ENCODE data around the gene TRIM63.

TRIM63 gene

GRCh38 chr1:26084844-26085243 is 17.4 kb upstream of the TRIM63 start:
- no peak for DNase-seq

- no peak for DNase-seq
These were observed 16.7 kb upstream of the TRIM63 start for GRCh38 chr1:26084091-26084561.

- DNase-seq = peak in 1 of 2 donors; percentile 20
These were observed 15.8 kb upstream of the TRIM63 start for GRCh38 chr1:26083208-26083607.

DNA sequence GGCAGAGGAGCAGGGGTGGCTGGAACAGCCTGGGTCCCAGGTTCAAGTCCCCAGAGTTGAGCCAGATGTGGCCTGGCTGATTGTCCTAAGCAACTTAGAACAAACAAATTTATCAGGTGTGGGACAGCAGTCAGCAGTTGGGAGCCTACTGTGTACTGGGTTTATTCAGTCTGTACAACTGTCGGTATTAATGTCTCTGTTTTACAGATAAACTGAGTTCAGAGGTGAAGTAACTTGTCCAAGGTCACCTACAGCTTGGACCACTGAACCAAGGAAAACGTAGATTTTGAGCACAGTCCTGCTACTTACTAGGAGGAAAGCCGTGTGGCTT is 14.6 kb upstream of the TRIM63 start:
- DNase-seq = no peak

GRCh38 chr1:26081267-26082019 is 14.0 kb upstream of the TRIM63 start:
- no peak for DNase-seq

DNA sequence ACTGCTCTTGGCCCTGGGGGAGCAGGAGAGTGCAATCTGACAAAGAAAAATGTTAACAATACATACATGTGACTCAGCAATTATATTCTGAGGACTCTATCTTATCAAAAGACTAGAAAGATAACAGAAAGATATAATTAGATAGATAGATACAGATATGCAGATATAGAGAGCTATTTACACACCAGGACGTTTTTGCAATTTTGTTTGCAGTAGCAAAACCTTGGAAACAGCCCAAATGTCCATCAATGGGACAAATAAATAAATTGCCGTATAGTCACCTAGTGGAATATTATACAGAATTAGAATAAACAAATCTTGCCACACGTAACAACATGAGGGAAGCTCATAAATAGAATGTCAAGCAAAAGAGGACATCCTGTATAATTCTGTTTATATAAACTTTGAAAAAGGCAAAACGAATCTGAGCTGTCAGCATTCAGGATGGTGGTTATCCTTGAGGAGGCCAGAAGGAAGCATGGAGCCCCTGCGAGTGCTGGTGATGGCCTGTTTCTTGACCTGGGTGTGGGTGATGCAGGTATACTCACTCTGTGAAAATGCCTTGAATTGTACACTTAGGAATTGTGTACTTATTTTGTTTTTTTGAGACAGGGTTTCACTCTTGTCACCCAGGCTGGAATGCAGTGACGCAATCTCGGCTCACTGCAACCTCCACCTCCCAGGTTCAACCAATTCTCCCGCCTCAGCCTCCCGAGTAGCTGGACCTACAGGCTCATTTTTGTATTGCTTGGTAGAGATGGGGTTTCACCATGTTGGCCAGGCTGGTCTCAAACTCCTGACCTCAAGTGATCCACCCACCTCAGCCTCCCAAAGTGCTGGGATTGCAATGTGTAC is 12.8 kb upstream of the TRIM63 start:
- DNase-seq = no peak

DNA sequence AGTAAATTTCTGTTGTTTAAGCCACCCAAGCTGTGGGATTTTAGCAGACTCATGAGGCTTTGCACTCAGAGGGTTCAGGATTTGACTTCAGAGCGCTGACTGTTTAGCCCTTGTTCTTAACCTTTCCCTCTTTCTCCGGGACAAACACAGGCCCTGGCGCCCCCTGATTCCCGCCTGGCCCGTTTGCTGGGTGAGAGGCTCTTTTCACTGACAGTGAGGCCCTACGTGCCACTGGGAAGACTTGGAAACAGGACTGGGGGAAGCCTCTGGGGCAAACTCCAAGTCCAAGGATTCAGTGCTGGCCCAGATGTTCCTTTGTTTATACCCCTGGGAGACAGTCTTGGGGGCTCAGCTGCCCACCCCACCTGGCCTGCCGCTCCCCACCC is 11.7 kb upstream of the TRIM63 start:
- no peak for DNase-seq

DNA sequence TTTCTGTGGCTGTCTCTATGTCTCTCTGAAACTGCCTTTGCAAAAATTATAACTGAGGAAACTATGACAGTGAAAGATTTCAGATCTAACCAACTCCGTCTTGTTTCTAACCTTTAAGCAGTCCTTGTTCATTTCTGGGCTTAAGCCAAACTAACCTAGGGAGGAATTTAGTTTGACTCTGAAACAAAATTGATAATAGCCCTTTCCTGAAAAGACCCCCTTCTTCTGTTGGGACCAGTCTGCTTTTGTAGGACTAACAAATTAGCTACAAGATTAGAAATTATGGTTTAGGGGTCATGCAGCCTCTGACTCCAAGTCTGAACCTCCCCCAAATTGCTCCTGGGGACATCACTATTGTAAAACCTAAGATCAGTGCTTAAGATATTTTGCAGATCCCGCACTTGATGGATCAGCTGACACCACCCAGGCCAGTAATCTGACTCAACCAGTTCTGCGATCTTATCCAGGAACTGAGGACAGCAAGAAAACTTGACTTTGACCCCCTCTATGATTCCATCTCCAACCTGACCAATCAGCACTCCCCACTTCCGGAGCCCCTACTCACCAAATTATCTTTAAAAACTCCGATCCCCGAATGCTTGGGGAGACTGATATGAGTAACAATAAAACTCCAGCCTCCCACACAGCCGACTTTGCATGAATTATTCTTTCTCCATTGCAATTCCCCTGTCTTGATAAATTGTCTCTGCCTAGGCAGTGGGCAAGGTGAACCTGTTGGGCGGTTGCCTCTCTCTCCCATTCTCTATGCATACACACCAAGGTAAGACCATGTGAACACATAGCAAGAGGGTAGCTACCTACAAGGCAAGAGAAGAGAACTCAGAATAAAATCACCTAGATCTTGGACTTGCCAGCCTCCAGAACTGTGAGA is 11.1 kb upstream of the TRIM63 start:
- DNase-seq = no peak

DNA sequence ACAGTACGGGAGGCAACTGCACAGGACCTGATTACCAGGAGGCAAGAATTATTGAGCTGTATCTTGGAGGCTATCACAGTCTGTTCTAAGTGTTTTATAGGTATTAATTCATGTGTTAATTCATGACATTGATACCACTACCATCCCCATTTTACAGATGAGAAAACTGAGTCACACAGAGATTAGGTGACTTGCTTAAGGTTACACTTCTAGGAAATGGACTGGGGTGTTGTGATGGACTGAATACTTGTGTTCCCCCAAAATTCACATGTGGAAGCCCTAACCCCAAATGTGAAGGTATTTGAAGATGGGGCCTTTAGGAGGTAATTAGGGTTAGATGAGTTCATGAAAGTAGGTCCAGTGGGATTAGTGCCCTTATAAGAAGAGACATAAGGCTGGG is 10.1 kb upstream of the TRIM63 start:
- no peak for DNase-seq

DNA sequence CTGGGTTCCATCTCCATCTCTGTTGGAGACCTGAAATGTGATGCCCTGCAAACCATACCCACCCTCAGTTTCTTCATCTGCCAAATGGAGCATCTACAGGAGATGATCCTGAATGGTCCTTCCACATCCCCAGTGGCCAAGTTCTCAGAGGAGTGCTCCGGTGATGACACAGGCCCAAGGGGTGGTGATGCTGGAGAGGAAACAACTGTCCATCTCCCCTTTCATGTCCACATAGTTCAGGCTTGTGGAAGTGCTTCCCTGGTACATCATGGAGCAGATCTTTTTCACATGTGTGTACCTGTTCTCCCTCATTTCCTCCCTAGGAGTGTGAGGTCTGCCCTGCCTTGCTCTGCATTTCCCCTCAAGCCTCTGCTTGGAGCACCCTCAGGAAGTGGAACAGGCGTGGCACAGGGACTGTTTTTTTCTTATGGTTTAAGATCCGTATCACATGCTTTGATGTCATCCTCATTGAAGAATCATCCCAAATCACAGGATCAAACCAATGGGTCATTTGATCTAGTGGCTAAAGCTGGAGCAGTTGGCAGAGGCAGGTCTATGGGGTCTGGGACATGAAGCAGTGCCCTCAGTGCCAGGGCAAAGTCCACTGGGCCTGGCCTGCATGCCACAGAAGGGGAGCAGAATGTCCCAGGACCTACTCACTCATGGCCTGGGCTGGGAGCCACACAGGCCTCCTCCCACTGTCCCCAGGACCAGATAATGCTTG is 8.2 kb upstream of the TRIM63 start:
- DNase-seq = peak; percentile 7 to 35

DNA sequence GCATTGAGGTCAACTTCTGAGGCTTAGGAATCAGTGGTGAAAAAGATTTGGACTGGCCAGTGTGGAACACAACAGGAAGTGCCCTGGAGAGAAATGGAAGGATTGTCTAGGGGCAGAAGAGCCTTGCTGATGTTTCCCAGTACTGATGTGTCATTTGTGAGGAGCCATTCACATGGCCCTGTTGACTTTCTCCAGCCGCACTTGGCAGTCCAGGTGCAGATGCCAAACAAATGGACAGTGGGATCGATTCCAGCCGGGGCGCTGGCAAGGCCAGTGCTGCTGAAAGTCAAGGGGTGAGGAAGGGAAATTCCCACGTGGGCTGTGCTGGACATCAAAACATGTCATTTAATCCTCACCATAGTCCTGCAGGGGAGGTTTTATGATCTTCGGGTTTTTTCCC is 4.9 kb upstream of the TRIM63 start:
- no peak for DNase-seq

- DNase-seq = no peak
These were observed 3.5 kb upstream of the TRIM63 start for GRCh38 chr1:26070963-26071342.

DNA sequence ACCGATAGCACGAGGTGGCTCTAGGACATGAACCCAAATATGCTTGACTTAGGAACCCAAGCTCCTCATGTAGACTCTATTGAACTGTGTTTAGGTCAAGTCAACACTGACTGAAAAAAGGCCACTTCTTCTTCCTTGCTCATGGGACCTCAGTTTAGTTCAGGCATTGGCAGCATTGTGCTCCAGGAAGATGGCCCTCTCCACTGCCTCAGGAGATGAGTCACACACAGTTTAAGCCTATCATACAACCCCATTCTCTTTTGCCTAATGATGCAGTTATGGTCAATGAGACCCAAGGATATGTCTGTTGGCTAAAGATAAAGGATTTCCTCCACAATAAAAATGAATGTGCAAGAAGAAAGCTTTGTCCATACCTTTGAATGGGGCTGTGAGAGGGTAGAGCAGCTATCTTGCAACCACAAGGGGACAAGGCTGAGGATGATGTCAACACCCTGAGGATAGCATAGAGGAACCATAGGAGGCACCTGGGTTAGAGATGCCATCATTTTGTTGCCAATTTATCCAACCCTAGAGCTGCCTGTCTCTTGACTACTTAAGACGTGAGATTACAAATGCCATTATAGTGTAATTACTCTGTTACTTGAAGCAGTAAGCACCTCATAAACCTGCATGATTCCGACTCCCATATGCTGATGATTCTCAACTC is 3.0 kb upstream of the TRIM63 start:
- no peak for DNase-seq

DNA sequence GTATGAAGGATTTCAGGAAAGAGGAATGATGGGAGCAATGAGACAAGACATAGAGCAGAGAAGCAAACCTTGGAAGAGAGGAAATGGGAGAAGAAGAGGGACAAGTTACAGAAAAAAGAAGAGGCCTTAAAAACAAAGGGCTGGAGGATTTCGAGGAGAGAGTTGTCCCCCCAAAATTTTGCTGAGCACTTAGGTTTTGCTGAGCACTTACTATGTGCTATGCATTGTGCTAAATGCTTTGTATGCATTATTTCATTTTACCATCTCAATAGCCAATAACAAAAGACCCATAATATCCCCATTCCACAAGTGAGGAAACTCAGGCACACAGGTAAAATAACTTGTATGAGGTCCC is 2.5 kb upstream of the TRIM63 start:
- DNase-seq = no peak

GRCh38 chr1:26066857-26067256 is 573 bp downstream of the TRIM63 start:
- DNase-seq = no peak

GRCh38 chr1:26066160-26066559 is 1.3 kb downstream of the TRIM63 start:
- DNase-seq = no peak

DNA sequence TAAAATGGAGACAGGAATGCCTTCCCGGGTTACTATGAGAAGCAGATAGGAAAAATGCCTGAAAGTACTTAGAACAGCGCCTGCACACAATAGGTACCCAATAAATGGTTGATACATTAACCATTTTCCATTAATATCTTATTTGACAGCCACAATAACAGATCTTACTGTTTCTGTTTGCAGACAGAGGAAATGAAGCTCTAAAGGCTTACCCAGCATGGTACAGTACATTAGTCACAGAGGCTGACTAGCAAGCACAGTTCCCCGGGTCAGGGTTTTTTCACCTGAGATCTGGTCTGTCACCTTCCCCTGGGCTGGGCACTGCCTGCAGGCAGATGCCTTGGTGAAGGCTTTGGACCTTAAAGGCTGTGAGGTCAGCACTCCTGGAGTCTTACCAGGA is 2.9 kb downstream of the TRIM63 start:
- no peak for DNase-seq

- DNase-seq = no peak
These were observed 6.4 kb downstream of the TRIM63 start for GRCh38 chr1:26060832-26061574.

- DNase-seq = no peak
These were observed 7.5 kb downstream of the TRIM63 start for GRCh38 chr1:26059906-26060305.

DNA sequence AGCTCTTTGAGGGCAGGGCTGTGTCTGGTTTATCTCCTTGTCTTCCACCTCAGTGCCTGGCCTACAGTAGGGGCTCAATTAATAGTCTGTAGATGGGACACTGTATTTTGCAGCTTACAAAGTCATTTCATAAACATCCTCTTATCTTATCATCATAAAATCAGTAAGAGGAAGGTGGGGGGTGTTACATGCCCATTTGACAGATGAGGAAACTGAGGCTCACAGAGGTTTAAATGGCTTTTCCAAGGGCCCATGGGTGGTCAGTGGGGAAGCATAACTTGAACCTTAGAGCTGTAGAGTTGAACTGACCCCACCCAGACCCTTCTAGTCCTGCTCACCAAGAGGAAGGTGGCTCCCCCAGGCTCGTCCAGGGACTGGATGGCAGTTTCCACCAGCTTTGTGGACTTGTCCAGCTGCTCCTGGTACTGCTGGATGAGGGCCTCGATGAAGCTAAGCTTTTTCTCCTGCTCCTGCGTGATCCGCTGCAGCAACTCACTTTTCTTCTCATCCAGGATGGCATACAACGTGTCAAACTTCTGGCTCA is 9.3 kb downstream of the TRIM63 start:
- DNase-seq = no peak

DNA sequence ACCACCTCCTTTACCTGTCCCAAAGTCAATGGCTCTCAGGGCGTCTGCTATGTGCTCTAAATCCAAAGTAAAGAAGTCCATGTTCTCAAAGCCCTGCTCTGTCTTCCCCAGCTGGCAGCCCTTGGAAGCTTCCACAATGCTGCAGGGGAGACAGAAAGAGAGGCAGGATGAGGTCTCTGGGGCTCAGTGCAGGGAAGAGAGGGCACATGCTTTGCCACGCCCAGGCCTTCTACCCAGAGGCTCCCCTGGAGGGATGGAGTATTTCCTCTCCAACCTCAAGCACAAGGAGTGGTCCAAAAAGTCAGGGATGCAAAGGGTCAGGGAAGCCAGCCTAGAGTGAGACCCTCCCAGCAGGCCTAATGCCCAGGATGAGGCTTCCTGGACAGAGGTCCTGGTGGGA is 10.2 kb downstream of the TRIM63 start:
- DNase-seq = no peak
